ENCODE data around the gene MORC1.

DNA sequence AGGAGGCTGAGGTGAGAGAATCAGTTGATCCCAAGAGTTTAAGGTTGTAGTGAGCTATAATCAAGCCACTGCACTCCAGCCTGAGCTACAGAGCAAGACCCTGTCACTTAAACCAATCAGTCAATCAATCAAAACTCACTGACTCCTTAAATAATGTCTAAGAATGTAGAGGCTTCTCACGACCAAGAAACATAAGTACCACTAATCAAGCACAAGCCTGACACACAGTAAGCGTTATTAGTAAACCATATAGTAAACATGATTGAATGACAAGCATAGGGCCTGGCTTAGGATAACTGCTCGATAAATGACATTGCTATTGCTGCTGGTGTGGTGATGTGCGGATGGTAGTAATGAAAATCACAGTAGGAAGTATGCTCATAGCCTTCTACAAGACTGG, 48.0 kb upstream of the MORC1 start:
- TF ChIP-seq CTCF (IDR thresholded peaks at IDR 0.05): no peak
- no peak for TF ChIP-seq ZFX (IDR thresholded peaks at IDR 0.05; ENCODE audit: borderline replicate concordance)

Measured in 22Rv1 (cell line).